Tibial artery (tissue), 4 donors: ENCODE results near the gene IFI6.
A peak's percentile ranks its signal among the peaks of the same experiment; 100 is the strongest.

Experiments
- DNase-seq, 2 donors: peaks; one replicate each; pipeline ENCODE4 v3.0.0-alpha.2; 2019
- H3K27ac ChIP-seq, 2 donors: fragments of 200-600 bp; sonication (generic) in 1 of 2; 1 replicate in 1 of 2; 2 replicates in 1 of 2; pipeline ENCODE4 v1.5.1; 2018 to 2019; ENCODE audit warnings: mild to moderate bottlenecking in 1 of 2
- H3K27me3 ChIP-seq, 2 donors: fragments of 200-600 bp; sonication (generic) in 1 of 2; one replicate each; pipeline versions ENCODE4 v1.5.1 to v1.6.0; 2016 to 2019
- H3K36me3 ChIP-seq, 3 donors: fragments of 200-600 bp; sonication (generic) in 2 of 3; one replicate each; pipeline ENCODE4 v1.5.1; 2016 to 2019; ENCODE audit warnings: mild to moderate bottlenecking in 2 of 3
- H3K4me1 ChIP-seq, 4 donors: fragments of 200-600 bp; sonication (generic) in 2 of 4; 1 replicate in 3 of 4; 2 replicates in 1 of 4; pipeline ENCODE4 v1.5.1; 2016 to 2019
- H3K4me3 ChIP-seq, 2 donors: fragments of 200-600 bp; sonication (generic) in 1 of 2; 1 replicate in 1 of 2; 2 replicates in 1 of 2; pipeline ENCODE4 v1.5.1; 2018 to 2019; ENCODE audit warnings: mild to moderate bottlenecking in 2 of 2
- H3K9me3 ChIP-seq, 3 donors: fragments of 200-600 bp; sonication (generic) in 1 of 3; one replicate each; pipeline ENCODE4 v1.5.1; 2016 to 2019
- intact Hi-C: fragments of 100-400 bp; cut with DNase I; formaldehyde crosslinking; loops from one replicate; pipeline ENCODE4 v1.15.0; 2023; ENCODE audit warnings: low total_unique reads
- TF ChIP-seq, protein P1 (sequence below), 2 experiments: fragments of 200-600 bp in 1 of 2; fragments of 450-650 bp in 1 of 2; IDR thresholded peaks; one replicate each; pipeline ENCODE4 v1.5.1; 2017 to 2019; ENCODE audit warnings: antibody characterized with exemption in 2 of 2, mild to moderate bottlenecking in 1 of 2, moderate library complexity in 1 of 2

The IFI6 gene

DNA sequence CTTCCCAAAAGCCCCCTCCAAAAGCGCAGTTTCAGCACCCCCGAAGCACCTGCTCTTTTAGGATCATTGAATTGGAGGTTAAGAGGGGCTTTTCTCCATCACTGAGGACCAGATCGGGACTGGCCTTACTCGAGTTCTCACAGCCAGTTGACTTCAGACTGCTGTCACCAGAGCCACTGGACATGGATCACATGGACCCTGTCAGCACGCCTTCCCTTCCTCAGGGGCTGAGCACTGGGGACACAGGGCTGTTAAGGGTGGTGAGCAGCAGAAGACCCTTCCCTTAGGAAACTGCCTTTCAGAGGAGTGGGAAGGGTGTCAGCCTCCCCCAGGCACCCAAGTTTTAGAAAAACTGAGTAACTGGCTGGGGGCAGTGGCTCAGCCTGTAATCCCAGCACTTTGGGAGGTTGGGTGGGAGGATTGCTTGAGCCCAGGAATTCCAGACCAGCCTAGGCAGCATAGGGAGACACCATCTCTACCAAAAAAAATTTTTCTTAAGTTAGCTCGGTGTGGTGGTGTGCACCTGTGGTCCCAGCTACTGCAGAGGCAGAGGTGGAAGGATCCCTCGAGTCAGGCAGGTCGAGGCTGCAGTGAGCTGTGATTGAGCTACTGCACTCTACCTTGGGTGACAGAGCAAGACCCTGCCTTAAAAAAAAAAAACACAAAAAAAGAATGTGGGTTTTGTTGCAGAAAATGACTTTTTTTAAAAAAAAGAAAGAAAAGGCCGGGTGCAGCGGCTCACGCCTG lies 36.4 kb downstream of the IFI6 start:
- Histone ChIP-seq H3K9me3 (no peaks in the 10 kb centered on the region), H3K27ac (no peak overlapping the region), H3K36me3 (no peaks in the 10 kb centered on the region), H3K4me3 (no peak overlapping the region), H3K4me1 (peaks cover 0 to 19% (median 10%) of the 10 kb centered on the region in 4 donors), H3K27me3 (peaks cover 0 to 27% of the 10 kb centered on the region in 2 donors)
- DNase-seq, result no peak
- intact Hi-C loops, result no loop called here
- TF ChIP-seq, protein P1, sequence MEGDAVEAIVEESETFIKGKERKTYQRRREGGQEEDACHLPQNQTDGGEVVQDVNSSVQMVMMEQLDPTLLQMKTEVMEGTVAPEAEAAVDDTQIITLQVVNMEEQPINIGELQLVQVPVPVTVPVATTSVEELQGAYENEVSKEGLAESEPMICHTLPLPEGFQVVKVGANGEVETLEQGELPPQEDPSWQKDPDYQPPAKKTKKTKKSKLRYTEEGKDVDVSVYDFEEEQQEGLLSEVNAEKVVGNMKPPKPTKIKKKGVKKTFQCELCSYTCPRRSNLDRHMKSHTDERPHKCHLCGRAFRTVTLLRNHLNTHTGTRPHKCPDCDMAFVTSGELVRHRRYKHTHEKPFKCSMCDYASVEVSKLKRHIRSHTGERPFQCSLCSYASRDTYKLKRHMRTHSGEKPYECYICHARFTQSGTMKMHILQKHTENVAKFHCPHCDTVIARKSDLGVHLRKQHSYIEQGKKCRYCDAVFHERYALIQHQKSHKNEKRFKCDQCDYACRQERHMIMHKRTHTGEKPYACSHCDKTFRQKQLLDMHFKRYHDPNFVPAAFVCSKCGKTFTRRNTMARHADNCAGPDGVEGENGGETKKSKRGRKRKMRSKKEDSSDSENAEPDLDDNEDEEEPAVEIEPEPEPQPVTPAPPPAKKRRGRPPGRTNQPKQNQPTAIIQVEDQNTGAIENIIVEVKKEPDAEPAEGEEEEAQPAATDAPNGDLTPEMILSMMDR (IDR thresholded peaks at IDR 0.05), result no peak

- Histone ChIP-seq H3K9me3 (no peaks in the 10 kb centered on the region), H3K4me3 (peak within 1 kb of the TSS; percentile 35 to 58), H3K4me1 (peaks cover 0 to 19% (median 12%) of the 10 kb centered on the region in 4 donors), H3K36me3 (no peaks in the 10 kb centered on the region), H3K27me3 (peaks cover 0 to 27% of the 10 kb centered on the region in 2 donors), H3K27ac (peak within 1 kb of the TSS; percentile 25 to 42)
- DNase-seq, result peak in 1 of 2 donors; percentile 49
- intact Hi-C loops, result no loop called here
- TF ChIP-seq, protein P1 (IDR thresholded peaks at IDR 0.05), result no peak
These were observed 37.0 kb downstream of the IFI6 start, which contains the start of gene FGR for GRCh38 chr1:27634985-27635367. TSS of gene FGR (minus strand) at chr1:27635185. CDS start at chr1:27623916, 11,269 bp downstream.

DNA sequence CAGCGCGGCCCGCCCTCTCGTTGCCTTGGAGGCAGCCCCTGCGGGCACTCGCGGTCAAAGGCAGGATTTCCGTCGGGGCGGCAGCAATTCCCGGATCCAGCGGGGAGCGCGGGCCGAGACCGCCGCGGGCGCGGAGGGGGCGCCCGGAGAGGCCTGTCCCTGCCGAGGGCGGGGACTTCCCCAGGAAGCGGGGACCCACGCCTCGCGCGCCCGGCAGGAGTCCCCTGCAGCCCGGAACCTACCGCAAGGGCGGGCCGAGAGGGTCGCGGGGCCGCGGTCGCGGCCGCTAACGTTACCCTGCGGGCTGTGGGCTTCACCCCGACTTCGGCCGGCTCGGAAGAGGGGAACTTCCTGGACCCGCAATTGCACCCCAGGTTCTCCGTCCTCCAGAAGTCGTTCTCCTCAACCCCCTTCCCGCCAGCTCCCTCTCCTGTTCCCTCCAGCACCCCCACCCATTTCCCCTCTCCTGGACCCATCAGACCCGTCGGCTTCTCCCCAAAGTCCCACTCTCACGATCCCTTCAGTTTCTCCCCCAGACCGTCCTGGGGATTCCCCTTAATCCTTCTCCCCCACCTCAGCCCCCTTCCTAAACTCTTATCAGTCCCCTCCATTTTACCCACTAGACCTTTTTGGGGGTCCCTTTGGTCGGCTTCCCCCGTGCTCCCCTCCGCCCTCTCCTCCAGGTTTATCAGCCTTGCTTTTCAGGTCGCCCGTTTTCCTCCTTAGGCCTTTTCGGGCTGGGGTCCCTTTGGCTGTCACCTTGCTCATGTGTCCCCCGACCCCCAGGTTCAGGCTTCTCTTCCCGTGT lies 37.6 kb downstream of the IFI6 start:
- TF ChIP-seq, protein P1 (IDR thresholded peaks at IDR 0.05), result no peak
- Histone ChIP-seq H3K4me3 (peak overlapping the region; percentile 35 to 58), H3K27ac (peak overlapping the region; percentile 25 to 42), H3K27me3 (peaks cover 0 to 27% of the 10 kb centered on the region in 2 donors), H3K9me3 (no peaks in the 10 kb centered on the region), H3K4me1 (peaks cover 0 to 19% (median 12%) of the 10 kb centered on the region in 4 donors), H3K36me3 (no peaks in the 10 kb centered on the region)
- DNase-seq, result no peak
- intact Hi-C loops, result no loop called here

DNA sequence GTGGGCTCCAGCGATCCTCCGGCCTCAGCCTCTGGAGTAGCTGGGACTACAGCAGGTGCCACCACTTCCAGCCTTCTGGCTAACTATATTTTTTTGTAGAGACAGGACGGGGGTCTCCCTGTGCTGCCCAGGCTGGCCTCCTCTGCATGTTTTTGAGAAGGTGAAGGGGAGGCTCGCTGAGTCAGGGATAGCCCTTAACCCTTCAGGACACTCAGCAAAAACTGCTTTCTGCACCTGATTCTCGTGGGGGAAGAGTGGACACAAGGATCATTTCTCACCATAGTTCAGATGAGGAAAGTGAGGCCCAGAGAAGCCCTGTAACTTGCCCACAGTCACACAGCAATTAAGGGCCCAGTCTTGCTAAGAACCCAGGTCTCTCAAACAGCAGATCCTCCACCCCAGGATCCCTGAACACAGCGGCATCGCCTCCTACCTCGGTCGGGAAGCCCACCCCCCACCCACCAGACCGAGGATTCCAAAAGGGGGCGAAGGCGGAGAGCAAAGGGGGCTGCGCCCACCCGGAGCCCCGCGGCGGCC lies 38.3 kb downstream of the IFI6 start:
- Histone ChIP-seq H3K9me3 (no peaks in the 10 kb centered on the region), H3K27me3 (peaks cover 0 to 27% of the 10 kb centered on the region in 2 donors), H3K4me1 (peaks cover 0 to 19% (median 12%) of the 10 kb centered on the region in 4 donors), H3K36me3 (no peaks in the 10 kb centered on the region), H3K27ac (peak overlapping the region; percentile 25 to 42), H3K4me3 (peak overlapping the region; percentile 35 to 58)
- intact Hi-C loops, result no loop called here
- no peak for DNase-seq
- TF ChIP-seq, protein P1 (IDR thresholded peaks at IDR 0.05), result no peak

DNA sequence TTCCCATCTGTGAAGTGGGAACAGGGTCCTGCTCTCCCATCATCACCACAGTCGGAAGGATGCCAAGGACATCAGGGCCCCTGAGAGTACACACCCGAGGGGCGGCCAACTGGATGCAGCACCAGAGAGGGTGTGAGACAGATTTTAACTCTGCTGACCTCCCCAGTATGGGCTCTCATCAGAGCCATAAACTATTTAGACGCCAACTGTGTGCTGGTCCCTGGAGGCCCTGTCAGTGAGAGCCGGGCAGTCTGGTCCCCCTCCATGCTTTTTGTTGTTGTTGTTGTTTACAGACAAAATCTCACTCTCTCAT lies 38.7 kb downstream of the IFI6 start:
- Histone ChIP-seq H3K4me1 (peaks cover 0 to 19% (median 12%) of the 10 kb centered on the region in 4 donors), H3K9me3 (no peaks in the 10 kb centered on the region), H3K4me3 (peak overlapping the region in 1 of 2 donors; percentile 58), H3K27ac (no peak overlapping the region), H3K36me3 (no peaks in the 10 kb centered on the region), H3K27me3 (peaks cover 0 to 27% of the 10 kb centered on the region in 2 donors)
- no peak for DNase-seq
- intact Hi-C loops, result no loop called here
- TF ChIP-seq, protein P1 (IDR thresholded peaks at IDR 0.05), result no peak
